SK-MEL-5 (cell line): ENCODE measurements around the gene SLC41A3. TPM values are rescaled to one million over a fixed set of nuclear protein-coding genes. Genes with fewer than 3 reads are reported as not detected.

Experiments
- DNase-seq: peaks from one replicate; pipeline ENCODE4 v3.0.0-alpha.2; 2016; ENCODE audit warnings: low read depth, low spot score
- in situ Hi-C: cut with HindIII; loops from 2 replicates; pipeline ENCODE4 v1.10.0; 2016; ENCODE audit warnings: low sequenced_read_pairs, high pct_unique_total_duplicates, low pct_unique_long_range_greater_than_20kb
- total RNA-seq: library from RNA; depleted of rRNA; stranded (reverse); fragments of >200 nt; shearing (Covaris generic); gene quantifications from 2 replicates; pipeline ENCODE4 v1.2.3, GENCODE V29; 2014

SLC41A3 gene
- total RNA-seq, 1 experiment from 2014 or later: 42.1 TPM

- in situ Hi-C loops: no loop called here
- no peak for DNase-seq
Measured at GRCh38 chr3:126124148-126124868, 40.4 kb upstream of the SLC41A3 start.

GRCh38 chr3:126121632-126122031 is 37.7 kb upstream of the SLC41A3 start:
- in situ Hi-C loops: no loop called here
- DNase-seq: no peak

GRCh38 chr3:126121074-126121473 is 37.1 kb upstream of the SLC41A3 start:
- in situ Hi-C loops: no loop called here
- DNase-seq: no peak

GRCh38 chr3:126119976-126120375 is 36.1 kb upstream of the SLC41A3 start:
- in situ Hi-C loops: no loop called here
- no peak for DNase-seq

GRCh38 chr3:126119008-126119675 is 35.2 kb upstream of the SLC41A3 start:
- in situ Hi-C loops: no loop called here
- DNase-seq: no peak

GRCh38 chr3:126118591-126118990 is 34.7 kb upstream of the SLC41A3 start:
- no peak for DNase-seq
- in situ Hi-C loops: no loop called here

- no peak for DNase-seq
- in situ Hi-C loops: no loop called here
Measured at GRCh38 chr3:126117786-126118185, 33.9 kb upstream of the SLC41A3 start.

- in situ Hi-C loops: no loop called here
- DNase-seq: no peak
Measured at GRCh38 chr3:126117212-126117611, 33.3 kb upstream of the SLC41A3 start.

- in situ Hi-C loops: no loop called here
- no peak for DNase-seq
Measured at GRCh38 chr3:126116526-126116925, 32.6 kb upstream of the SLC41A3 start.

GRCh38 chr3:126114443-126115386 is 30.8 kb upstream of the SLC41A3 start:
- in situ Hi-C loops: no loop called here
- no peak for DNase-seq

- DNase-seq: peak; percentile 32
- in situ Hi-C loops: no loop called here
Measured at GRCh38 chr3:126113733-126114442, 30.0 kb upstream of the SLC41A3 start.

GRCh38 chr3:126113238-126113555 is 29.3 kb upstream of the SLC41A3 start:
- DNase-seq: no peak
- in situ Hi-C loops: no loop called here

- in situ Hi-C loops: no loop called here
- no peak for DNase-seq
Measured at GRCh38 chr3:126112531-126113237, 28.8 kb upstream of the SLC41A3 start.

GRCh38 chr3:126111566-126112475 is 27.9 kb upstream of the SLC41A3 start:
- in situ Hi-C loops: no loop called here

GRCh38 chr3:126111126-126111551 is 27.2 kb upstream of the SLC41A3 start:
- in situ Hi-C loops: no loop called here
- DNase-seq: no peak

More at GRCh38 chr3:126111566-126112475, 27.9 kb upstream of the SLC41A3 start:
- no peak for DNase-seq

- no peak for DNase-seq
- in situ Hi-C loops: no loop called here
Measured at GRCh38 chr3:126110431-126111125, 26.7 kb upstream of the SLC41A3 start.
